ENCODE results near the gene MAML3.

MAML3 gene

DNA sequence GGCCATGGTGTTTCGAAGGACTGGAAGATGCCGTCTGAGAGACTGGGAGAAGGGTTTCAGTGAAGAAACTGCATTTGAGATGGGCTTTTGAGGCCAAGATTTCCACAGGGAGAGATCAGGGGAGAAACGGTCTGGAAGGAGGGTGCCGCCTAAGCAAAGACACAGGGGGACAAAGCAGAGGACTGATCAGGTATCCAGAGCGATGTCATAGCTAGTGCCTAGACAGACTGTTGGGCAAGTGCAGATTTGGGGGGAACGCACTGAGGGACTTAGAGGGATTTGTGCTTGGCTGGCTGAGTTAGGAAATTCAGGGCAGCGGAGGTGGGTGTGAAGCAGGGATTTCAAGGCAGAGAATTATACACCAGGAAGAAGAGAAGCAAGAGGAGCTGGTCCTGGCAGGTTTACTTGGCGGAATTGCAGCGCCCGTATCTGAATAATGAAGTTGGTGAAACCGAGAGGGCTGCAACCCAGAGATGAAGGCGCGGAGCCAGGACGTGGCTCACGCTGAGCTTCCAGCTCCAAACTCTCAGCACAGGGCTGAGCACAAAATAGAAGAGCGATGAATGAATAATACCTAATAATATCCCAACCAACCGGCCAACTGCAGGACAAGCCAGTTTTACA, 106.9 kb downstream of the MAML3 start:
- no peak for TF ChIP-seq CTCF (IDR thresholded peaks at IDR 0.05; ENCODE audit: extremely low read depth, missing control alignments)
- DNase-seq (ENCODE audit: low spot score), result no peak

- TF ChIP-seq CTCF (IDR thresholded peaks at IDR 0.05; ENCODE audit: extremely low read depth, missing control alignments), result no peak
- no peak for DNase-seq (ENCODE audit: low spot score)
Observed at GRCh38 chr4:140046543-140046942, 107.4 kb downstream of the MAML3 start.

DNA sequence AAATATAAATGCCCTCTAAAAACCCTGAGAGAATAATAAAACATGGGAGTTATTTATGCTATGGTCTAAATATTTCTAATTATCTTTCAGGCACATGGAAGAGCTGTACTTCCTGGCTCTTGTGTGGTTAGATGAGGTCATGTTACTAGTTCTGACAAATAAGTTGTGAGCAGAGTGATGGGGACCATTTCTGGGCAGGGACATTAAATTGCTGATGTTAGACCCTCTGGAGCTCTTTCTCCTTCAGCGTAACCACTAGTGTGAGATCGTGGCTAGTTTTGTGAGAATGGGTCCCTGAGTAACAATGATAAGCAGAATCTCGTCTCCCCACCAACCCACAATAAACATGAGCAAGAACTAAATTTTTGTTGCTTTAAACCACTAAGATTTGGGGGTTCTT, 108.0 kb downstream of the MAML3 start:
- no peak for TF ChIP-seq CTCF (IDR thresholded peaks at IDR 0.05; ENCODE audit: extremely low read depth, missing control alignments)
- DNase-seq (ENCODE audit: low spot score), result no peak

DNA sequence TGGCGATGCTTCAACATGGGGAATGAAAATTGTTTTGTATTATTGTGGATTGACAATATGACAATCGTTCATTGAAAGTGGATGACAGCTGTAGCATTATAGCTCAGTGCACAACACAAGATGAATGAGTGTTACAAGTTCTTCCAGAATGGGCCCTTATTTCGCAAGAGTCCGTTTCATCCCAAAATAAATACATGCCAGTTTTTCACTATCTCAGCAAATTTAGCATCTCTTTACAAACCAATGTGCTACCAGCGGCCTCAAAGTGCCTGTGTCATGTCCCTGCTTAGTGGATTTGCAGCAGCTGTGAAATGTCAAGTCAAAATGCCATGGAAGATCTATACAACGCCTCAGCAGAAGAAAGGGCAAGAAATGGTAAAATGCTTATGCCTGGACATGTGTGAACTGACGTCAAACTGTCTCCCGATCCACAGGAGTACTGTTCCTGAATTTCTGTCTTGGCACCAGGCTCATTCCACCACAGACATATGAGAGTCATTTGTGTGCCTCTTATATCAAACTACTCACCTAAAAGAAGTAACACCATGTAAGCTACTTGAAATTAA, 109.6 kb downstream of the MAML3 start:
- no peak for TF ChIP-seq CTCF (IDR thresholded peaks at IDR 0.05; ENCODE audit: extremely low read depth, missing control alignments)

DNA sequence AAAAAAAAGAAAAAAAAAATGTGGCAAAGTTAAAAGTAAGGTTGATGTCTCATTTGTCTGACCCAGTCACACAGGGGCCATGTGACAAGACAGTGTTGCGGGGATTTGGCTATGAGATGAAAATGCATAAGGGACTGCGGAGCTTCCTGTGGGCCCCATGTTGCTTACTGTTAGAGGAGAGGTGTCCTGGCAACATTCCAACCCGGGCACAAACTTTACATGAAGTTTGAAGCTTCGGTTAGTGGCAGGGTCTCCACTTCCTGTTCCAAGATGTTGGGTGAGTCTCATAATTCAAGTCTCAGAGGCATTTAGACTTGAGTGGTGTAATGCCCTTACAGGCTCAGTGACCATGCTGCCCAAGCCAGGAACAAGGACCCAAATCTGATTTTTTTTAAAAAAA, 111.3 kb downstream of the MAML3 start:
- no peak for TF ChIP-seq CTCF (IDR thresholded peaks at IDR 0.05; ENCODE audit: extremely low read depth, missing control alignments)
- DNase-seq (ENCODE audit: low spot score), result no peak

More for the DNA sequence above, 109.6 kb downstream of the MAML3 start:
- no peak for DNase-seq (ENCODE audit: low spot score)

DNA sequence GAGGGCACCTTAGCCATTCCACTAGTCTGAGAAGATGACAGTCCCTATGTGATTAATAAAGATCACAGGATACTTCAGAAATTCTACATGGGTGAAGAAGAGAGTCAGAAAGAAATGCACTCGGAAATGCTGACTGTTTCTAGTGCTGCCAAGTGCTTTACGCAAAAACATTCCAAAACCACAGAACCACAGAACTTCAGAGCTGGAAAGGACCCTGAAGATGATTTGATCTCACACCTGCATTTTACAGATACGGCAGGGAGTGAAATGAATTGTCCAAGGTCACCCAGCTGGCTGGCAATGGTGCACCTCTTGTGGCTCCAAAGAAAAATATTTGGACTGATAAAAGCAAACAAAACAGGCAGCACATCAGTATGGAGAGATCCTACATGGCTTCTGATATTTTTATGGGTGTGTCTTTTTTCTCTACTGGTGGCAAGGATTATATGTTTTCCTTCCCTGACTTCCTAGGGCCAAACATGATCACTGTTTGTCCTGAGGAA, 115.9 kb downstream of the MAML3 start:
- DNase-seq (ENCODE audit: low spot score), result no peak
- TF ChIP-seq CTCF (IDR thresholded peaks at IDR 0.05; ENCODE audit: extremely low read depth, missing control alignments), result no peak

GRCh38 chr4:140037353-140038030, 116.5 kb downstream of the MAML3 start:
- DNase-seq (ENCODE audit: low spot score), result no peak
- no peak for TF ChIP-seq CTCF (IDR thresholded peaks at IDR 0.05; ENCODE audit: extremely low read depth, missing control alignments)
